B cell (primary cell): ENCODE data around the gene BRMS1. TPM values are rescaled to one million over a fixed set of nuclear protein-coding genes. Genes with fewer than 3 reads are reported as not detected.

ENCODE experiments used
- ATAC-seq: fragments of 200-7000 bp; cut with Tn5 transposase; one replicate; pipeline ENCODE4 v1.10.0; 2021; ENCODE audit warnings: low read depth, mild to moderate bottlenecking, moderate number of reproducible peaks, moderate library complexity
- CTCF ChIA-PET: fragments of 350-600 bp; sonication (Branson Sonifier 250); formaldehyde crosslinking; loops from one replicate; lab custom pipeline; 2021; ENCODE audit warnings: antibody characterized with exemption, inconsistent platforms; lab: Charles Lee
- POLR2A ChIA-PET: fragments of 350-600 bp; sonication (Branson Sonifier 250); formaldehyde crosslinking; loops from one replicate; lab custom pipeline; 2021; ENCODE audit warnings: antibody characterized with exemption; lab: Charles Lee
- DNase-seq: peaks from one replicate; pipeline ENCODE4 v3.0.0; 2013
- H2AFZ ChIP-seq: 2 replicates; pipeline ENCODE4 v1.6.1; 2012; ENCODE audit warnings: mild to moderate bottlenecking, low read depth, low read length; ENCODE audit not compliant: insufficient read depth, poor library complexity, severe bottlenecking
- H3K27ac ChIP-seq, 2 donors: 1 replicate in 1 of 2; 2 replicates in 1 of 2; pipeline ENCODE4 v1.5.1; 2012 to 2013; ENCODE audit warnings: low read length in 2 of 2, mild to moderate bottlenecking in 2 of 2, moderate library complexity in 1 of 2
- H3K27me3 ChIP-seq, 4 experiments: fragments of 200-600 bp in 1 of 4; sonication (generic) in 1 of 4; replicated peaks in 1 of 4; 1 replicate in 2 of 4; 2 replicates in 2 of 4; pipeline versions ENCODE4 v1.6.1 to v1.7.0; 2013 to 2016; ENCODE audit warnings: low read length in 3 of 4, mild to moderate bottlenecking in 2 of 4, mixed read lengths in 1 of 4, moderate library complexity in 1 of 4; ENCODE audit not compliant: insufficient read depth in 4 of 4, control insufficient read depth in 3 of 4; ENCODE audit errors: control extremely low read depth in 1 of 4
- H3K36me3 ChIP-seq, 2 experiments: replicated peaks in 1 of 2; 1 replicate in 1 of 2; 2 replicates in 1 of 2; pipeline versions ENCODE4 v1.6.1 to v1.7.1; 2013; ENCODE audit warnings: low read length in 1 of 2; ENCODE audit not compliant: insufficient read depth in 2 of 2, control insufficient read depth in 1 of 2; ENCODE audit errors: control extremely low read depth in 1 of 2, extremely low read depth in 1 of 2
- H3K4me1 ChIP-seq, 2 donors: fragments of 200-600 bp in 1 of 2; sonication (generic) in 1 of 2; 1 replicate in 1 of 2; 2 replicates in 1 of 2; pipeline versions ENCODE4 v1.5.1 to v1.6.1; 2013 to 2017; ENCODE audit warnings: low read length in 2 of 2; ENCODE audit not compliant: control insufficient read depth in 2 of 2, insufficient read depth in 2 of 2
- H3K4me2 ChIP-seq: replicated peaks from 2 replicates; pipeline ENCODE3; 2012; ENCODE audit warnings: mild to moderate bottlenecking, low read depth, low read length; ENCODE audit not compliant: poor library complexity, severe bottlenecking
- H3K4me3 ChIP-seq, 5 experiments: fragments of 200-600 bp in 1 of 5; sonication (generic) in 1 of 5; 1 replicate in 3 of 5; 2 replicates in 2 of 5; pipeline versions ENCODE4 v1.5.1 to v1.7.0; 2011 to 2016; ENCODE audit warnings: low read length in 4 of 5, mild to moderate bottlenecking in 4 of 5, low read depth in 2 of 5, control low read depth in 1 of 5, moderate library complexity in 1 of 5; ENCODE audit not compliant: insufficient read depth in 1 of 5; ENCODE audit errors: control extremely low read depth in 1 of 5, extremely low read depth in 1 of 5
- H3K79me2 ChIP-seq: fragments of 200-600 bp; sonication (generic); one replicate; pipeline ENCODE4 v1.6.0; 2016; ENCODE audit warnings: low read length; ENCODE audit not compliant: control insufficient read depth, insufficient read depth
- H3K9ac ChIP-seq: fragments of 200-600 bp; sonication (generic); 2 replicates; pipeline ENCODE4 v1.6.1; 2017; ENCODE audit warnings: mild to moderate bottlenecking, low read length, moderate library complexity
- H3K9me3 ChIP-seq, 3 donors: one replicate each; pipeline versions ENCODE4 v1.6.1 to v1.7.1; 2013; ENCODE audit warnings: low read length in 2 of 3; ENCODE audit not compliant: control insufficient read depth in 2 of 3, insufficient read depth in 1 of 3; ENCODE audit errors: control extremely low read depth in 1 of 3
- H4K20me1 ChIP-seq: 2 replicates; pipeline ENCODE4 v1.6.0; 2012; ENCODE audit warnings: mild to moderate bottlenecking, low read length; ENCODE audit not compliant: insufficient read depth, control insufficient read depth, poor library complexity, severe bottlenecking
- H3K27ac Mint-ChIP-seq: one replicate; pipeline ENCODE4 v1.8.0; 2021; ENCODE audit warnings: mixed read lengths
- H3K27me3 Mint-ChIP-seq: one replicate; pipeline ENCODE4 v1.8.0; 2021; ENCODE audit warnings: mixed read lengths
- H3K4me1 Mint-ChIP-seq: one replicate; pipeline ENCODE4 v1.8.0; 2021; ENCODE audit warnings: mixed read lengths
- H3K4me3 Mint-ChIP-seq: one replicate; pipeline ENCODE4 v1.8.0; 2021; ENCODE audit warnings: mixed read lengths
- H3K9me3 Mint-ChIP-seq: one replicate; pipeline ENCODE4 v1.8.0; 2022; ENCODE audit warnings: mixed read lengths; ENCODE audit not compliant: insufficient read depth
- EZH2 ChIP-seq: IDR thresholded peaks from 2 replicates; pipeline ENCODE4 v1.6.1; 2012; ENCODE audit warnings: borderline replicate concordance, low read depth, mild to moderate bottlenecking, moderate library complexity, low read length; ENCODE audit not compliant: insufficient read depth, poor library complexity, severe bottlenecking
- WGBS: methylation state at CpG from one replicate; pipeline ENCODE4 v1.1.5; 2013; ENCODE audit warnings: missing lambda C conversion rate; ENCODE audit not compliant: insufficient coverage; 5-methylcytosine and 5-hydroxymethylcytosine counted together
- intact Hi-C: fragments of 100-400 bp; cut with micrococcal nuclease; formaldehyde crosslinking; loops from one replicate; pipeline ENCODE4 v1.10.0; 2022
- polyA plus RNA-seq: library from polyadenylated mRNA; depleted of rRNA; stranded (reverse); fragments of >200 nt; gene quantifications from 2 replicates; pipeline ENCODE4 v1.2.3, GENCODE V29; 2012
- total RNA-seq, 2 donors: library from RNA; stranded (reverse); fragments of 120-200 nt in 1 of 2; gene quantifications; 1 replicate in 1 of 2; 2 replicates in 1 of 2; pipeline versions ENCODE4 v1.2.3 to v1.2.4, GENCODE V29; 2013 to 2022
- TF ChIP-seq, protein P1 (sequence below): fragments of 200-600 bp; IDR thresholded peaks from one replicate; pipeline ENCODE4 v1.8.0; 2022; ENCODE audit warnings: antibody characterized with exemption, mild to moderate bottlenecking

Gene BRMS1
- total and polyA plus RNA-seq, 2 donors (not counting 1 experiment from before 2014, with no cell fraction given): 51.2 to 58.3 TPM

DNA sequence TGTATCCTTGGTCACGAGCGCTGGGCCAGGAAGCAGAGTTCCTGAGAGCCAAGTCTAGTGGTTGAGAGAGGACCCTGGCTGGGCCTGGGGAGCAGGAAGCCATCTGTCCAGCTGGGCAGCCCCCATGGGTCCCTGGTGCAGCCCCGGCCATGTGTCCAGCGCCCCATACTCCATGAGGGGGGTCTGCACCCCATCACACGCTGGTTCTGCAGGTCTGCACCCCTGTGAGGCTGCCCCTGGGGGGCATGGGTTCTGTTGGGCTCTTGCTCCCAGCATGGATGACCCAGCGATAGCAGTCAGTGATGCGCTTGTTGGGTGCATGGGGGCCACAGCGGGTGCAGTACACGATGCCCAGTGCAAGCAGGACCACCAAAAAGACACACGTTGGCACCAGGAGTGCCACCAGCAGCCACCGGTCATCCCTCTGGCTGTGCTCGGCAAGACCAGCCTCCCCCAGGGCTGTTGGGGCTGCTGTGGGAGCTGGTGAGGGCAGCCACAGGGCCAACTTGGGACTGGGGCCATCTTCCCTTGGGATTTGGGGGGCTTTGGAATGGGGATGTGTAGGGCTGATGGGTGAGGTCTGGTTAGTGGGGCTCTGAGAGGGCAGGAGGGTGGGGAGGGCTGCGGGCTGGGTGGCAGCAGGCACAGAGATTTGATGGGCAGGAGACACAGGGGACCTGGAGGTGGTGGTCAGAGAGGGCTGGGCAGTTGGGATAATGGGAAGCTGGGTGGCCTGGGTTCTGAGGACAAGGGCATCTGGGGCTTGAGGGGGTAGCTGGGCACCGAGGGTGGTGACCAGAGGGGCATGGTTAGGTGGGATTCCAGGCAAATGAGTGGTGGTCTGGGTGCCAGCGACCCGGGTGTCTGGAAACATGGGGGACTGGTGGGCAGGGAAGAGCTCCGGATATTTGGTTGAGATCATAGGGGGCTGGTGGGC is 30.1 kb downstream of the BRMS1 start:
- H3K4me1 ChIP-seq: peaks cover 35 to 46% of the 10 kb centered on the region in 2 donors
- no peak overlapping the region for H3K27ac ChIP-seq

More for the DNA sequence above, 30.1 kb downstream of the BRMS1 start:
- Histone ChIP-seq H3K79me2 (no peaks in the 10 kb centered on the region), H3K36me3 (no peaks in the 10 kb centered on the region), H2AFZ (no peak overlapping the region), H3K9ac (no peak overlapping the region), H3K4me3 (no peak overlapping the region), H3K4me2 (no peak overlapping the region), H3K9me3 (no peaks in the 10 kb centered on the region), H4K20me1 (no peaks in the 10 kb centered on the region), H3K27me3 (no peaks in the 10 kb centered on the region)
- peak overlapping the region; percentile 75 for H3K27ac Mint-ChIP-seq
- no peaks in the 10 kb centered on the region for H3K9me3 Mint-ChIP-seq
- TF ChIP-seq, protein P1, sequence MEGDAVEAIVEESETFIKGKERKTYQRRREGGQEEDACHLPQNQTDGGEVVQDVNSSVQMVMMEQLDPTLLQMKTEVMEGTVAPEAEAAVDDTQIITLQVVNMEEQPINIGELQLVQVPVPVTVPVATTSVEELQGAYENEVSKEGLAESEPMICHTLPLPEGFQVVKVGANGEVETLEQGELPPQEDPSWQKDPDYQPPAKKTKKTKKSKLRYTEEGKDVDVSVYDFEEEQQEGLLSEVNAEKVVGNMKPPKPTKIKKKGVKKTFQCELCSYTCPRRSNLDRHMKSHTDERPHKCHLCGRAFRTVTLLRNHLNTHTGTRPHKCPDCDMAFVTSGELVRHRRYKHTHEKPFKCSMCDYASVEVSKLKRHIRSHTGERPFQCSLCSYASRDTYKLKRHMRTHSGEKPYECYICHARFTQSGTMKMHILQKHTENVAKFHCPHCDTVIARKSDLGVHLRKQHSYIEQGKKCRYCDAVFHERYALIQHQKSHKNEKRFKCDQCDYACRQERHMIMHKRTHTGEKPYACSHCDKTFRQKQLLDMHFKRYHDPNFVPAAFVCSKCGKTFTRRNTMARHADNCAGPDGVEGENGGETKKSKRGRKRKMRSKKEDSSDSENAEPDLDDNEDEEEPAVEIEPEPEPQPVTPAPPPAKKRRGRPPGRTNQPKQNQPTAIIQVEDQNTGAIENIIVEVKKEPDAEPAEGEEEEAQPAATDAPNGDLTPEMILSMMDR: no peak
- no peak for TF ChIP-seq EZH2
- ChIA-PET POLR2A (no interaction called here), CTCF (interaction anchor here (4.9 to 6.3 kb wide), 2 partner anchors 16 to 71 kb away, joined by 63 to 101 read pairs; no protein-coding TSS in a partner anchor)
- no peak for ATAC-seq
- intact Hi-C loops: no loop called here
- H3K27me3 Mint-ChIP-seq: no peaks in the 10 kb centered on the region
- no peak for DNase-seq
- H3K4me1 Mint-ChIP-seq: peaks cover 51% of the 10 kb centered on the region
- peak overlapping the region; percentile 54 for H3K4me3 Mint-ChIP-seq
- 92% methylated on average over 17 of the region's 17 CpGs for WGBS
